Pancreas (tissue), 10 donors: ENCODE results near the gene APOO. TPM values are rescaled to one million over a fixed set of nuclear protein-coding genes. Genes with fewer than 3 reads are reported as not detected.

Experiments used
- ATAC-seq, 4 donors: fragments of 200-7000 bp; cut with Tn5 transposase; one replicate each; pipeline versions ENCODE4 v1.8.0 to v1.9.1; 2020; ENCODE audit warnings: mild to moderate bottlenecking in 4 of 4, moderate library complexity in 4 of 4
- DNase-seq, 6 donors: peaks; one replicate each; pipeline ENCODE4 v3.0.0-alpha.2; 2020
- FAIRE-seq: peaks from 2 replicates; lab custom pipeline; 2012; peaks lifted over from hg19 to GRCh38; lab: Jason Lieb, UNC
- H3K27ac ChIP-seq, 4 donors: fragments of 200-600 bp; sonication (generic); 1 replicate in 3 of 4; 2 replicates in 1 of 4; pipeline versions ENCODE4 v1.5.0 to v1.8.0; 2020
- H3K27me3 ChIP-seq, 4 donors: fragments of 200-600 bp; one replicate each; pipeline ENCODE4 v1.8.0; 2021
- H3K36me3 ChIP-seq, 3 donors: fragments of 200-600 bp; sonication (generic) in 1 of 3; one replicate each; pipeline versions ENCODE4 v1.5.0 to v1.8.0; 2020 to 2021
- H3K4me1 ChIP-seq, 3 donors: fragments of 200-600 bp; one replicate each; pipeline ENCODE4 v1.8.0; 2021
- H3K4me3 ChIP-seq, 4 donors: fragments of 200-600 bp; sonication (generic) in 2 of 4; one replicate each; pipeline versions ENCODE4 v1.5.0 to v1.8.0; 2020 to 2021
- H3K9me3 ChIP-seq, 4 donors: fragments of 200-600 bp; one replicate each; pipeline ENCODE4 v1.8.0; 2021
- CTCF ChIP-seq, 4 donors: fragments of 200-600 bp; sonication (generic) in 3 of 4; IDR thresholded peaks; one replicate each; pipeline versions ENCODE4 v1.5.0 to v1.8.0; 2021; ENCODE audit warnings: antibody characterized with exemption in 4 of 4
- WGBS, 2 donors: extraction: QIAGEN DNeasy Blood & Tissue Kit; methylation state at CpG; one replicate each; pipeline ENCODE4 v1.1.7; 2013; 5-methylcytosine and 5-hydroxymethylcytosine counted together
- intact Hi-C, 3 donors: fragments of 100-400 bp; cut with DNase I; formaldehyde crosslinking; loops; one replicate each; pipeline versions ENCODE4 v1.11.1 to v1.14.2; 2022
- polyA plus RNA-seq, 2 donors: library from polyadenylated mRNA; stranded (reverse); fragments of 200-250 nt; gene quantifications; one replicate each; pipeline ENCODE4 v1.2.3, GENCODE V29; 2013
- total RNA-seq, 6 donors: library from RNA; stranded (reverse); fragmentation: NEBNext Ultra II Directional in 4 of 6; extraction: Animal tissue kit (Norgen Biotek cat#: 25700) in 4 of 6; gene quantifications; one replicate each; pipeline versions ENCODE4 v1.2.1 to v1.2.4, GENCODE V29; 2021 to 2023
- donor health status: healthy with polysubstance abuse.
- donor health status: DM: no; HTN: no; CAD: no; lungs with moderate emphysema.
- donor health status: DM: no; HTN: no; CAD: no.
- donor health status: control.
- donor health status: control.
- donor health status: Bipolar disorder and iron deficiency.
- donor health status: DM: yes; HTN: yes; CAD: no.
- donor health status: DM: no; HTN: no; CAD: no.
- donor health status: DM: no; HTN: no; CAD: no.
- donor health status: DM: yes; HTN: yes; CAD: no.

Gene APOO
- total and polyA plus RNA-seq, 8 donors = 4.8 to 16.9 (median 8.9) TPM

DNA sequence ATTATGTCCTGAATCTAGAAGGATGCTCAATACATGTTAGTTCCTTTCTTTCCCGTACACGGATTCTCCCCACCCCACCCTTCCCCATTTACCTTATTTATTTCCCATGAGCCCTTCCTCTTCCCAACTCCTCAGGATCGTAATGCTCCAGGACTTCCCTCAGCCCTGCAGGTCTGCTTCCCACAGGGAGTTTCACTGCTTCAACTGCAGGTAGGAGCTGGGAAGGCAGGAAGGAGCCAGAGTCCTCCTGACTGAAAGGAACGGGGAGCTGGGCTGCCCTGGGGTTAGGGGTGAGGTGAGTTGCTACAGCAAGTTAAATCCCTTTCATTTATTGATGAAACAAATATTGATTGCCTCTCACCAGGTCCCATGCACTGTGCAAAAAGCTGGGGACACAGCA, 91.6 kb downstream of the APOO start:
- Histone ChIP-seq H3K9me3 (no peaks in the 10 kb centered on the region), H3K36me3 (no peaks in the 10 kb centered on the region), H3K27ac (no peak overlapping the region), H3K27me3 (peaks cover 0 to 5% (median 0%) of the 10 kb centered on the region in 4 donors), H3K4me1 (no peaks in the 10 kb centered on the region), H3K4me3 (no peak overlapping the region)
- DNase-seq = no peak
- no peak for FAIRE-seq
- 73 to 77% methylated on average over 4 of the region's 4 CpGs for WGBS, 2 donors
- TF ChIP-seq CTCF (IDR thresholded peaks at IDR 0.05) = no peak
- intact Hi-C loops = no loop called here
- ATAC-seq = no peak

- Histone ChIP-seq H3K4me1 (no peaks in the 10 kb centered on the region), H3K36me3 (no peaks in the 10 kb centered on the region), H3K27ac (no peak overlapping the region), H3K9me3 (no peaks in the 10 kb centered on the region), H3K4me3 (no peak overlapping the region), H3K27me3 (peaks cover 0 to 5% (median 0%) of the 10 kb centered on the region in 4 donors)
- intact Hi-C loops = no loop called here
- ATAC-seq = no peak
- FAIRE-seq = no peak
- DNase-seq = no peak
- TF ChIP-seq CTCF (IDR thresholded peaks at IDR 0.05) = no peak
- 86 to 87% methylated on average over 7 of the region's 7 CpGs for WGBS, 2 donors
Observed at GRCh38 chrX:23815376-23815775, 92.4 kb downstream of the APOO start.

- no peak for ATAC-seq
- TF ChIP-seq CTCF (IDR thresholded peaks at IDR 0.05) = no peak
- intact Hi-C loops = no loop called here
- no peaks in the 10 kb centered on the region for H3K36me3 ChIP-seq
- no peaks in the 10 kb centered on the region for H3K9me3 ChIP-seq
- 93 to 95% methylated on average over 1 of the region's 1 CpG for WGBS, 2 donors
- no peak overlapping the region for H3K4me3 ChIP-seq
- DNase-seq = no peak
- peaks cover 0 to 5% (median 0%) of the 10 kb centered on the region in 4 donors for H3K27me3 ChIP-seq
- H3K4me1 ChIP-seq = no peaks in the 10 kb centered on the region
- FAIRE-seq = no peak
- H3K27ac ChIP-seq = no peak overlapping the region
Observed at GRCh38 chrX:23813808-23814207, 93.9 kb downstream of the APOO start.

DNA sequence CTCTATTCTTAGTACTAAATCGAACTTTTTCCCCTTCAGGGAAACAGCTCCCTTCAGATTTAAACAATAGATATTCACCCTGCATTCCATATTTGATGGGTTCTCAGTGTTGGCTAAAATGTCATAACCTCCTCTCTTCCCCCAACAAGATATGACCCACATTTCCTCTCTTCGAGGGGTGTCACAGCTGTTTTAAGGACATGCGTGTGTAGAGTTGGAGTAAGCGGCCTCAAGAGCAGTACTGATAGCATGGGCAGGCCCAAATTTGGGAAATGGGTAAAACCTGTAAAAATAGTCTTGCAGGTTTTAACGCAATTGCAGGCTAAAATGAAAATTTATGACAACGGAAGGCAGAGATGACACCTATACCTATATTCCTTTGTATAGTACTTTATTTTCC, 96.1 kb downstream of the APOO start:
- Histone ChIP-seq H3K4me3 (no peak overlapping the region), H3K27me3 (peaks cover 0 to 5% (median 0%) of the 10 kb centered on the region in 4 donors), H3K27ac (peak overlapping the region in 1 of 4 donors; percentile 19), H3K4me1 (no peaks in the 10 kb centered on the region), H3K36me3 (no peaks in the 10 kb centered on the region), H3K9me3 (no peaks in the 10 kb centered on the region)
- no peak for DNase-seq
- FAIRE-seq = no peak
- intact Hi-C loops = no loop called here
- ATAC-seq = no peak
- TF ChIP-seq CTCF (IDR thresholded peaks at IDR 0.05) = no peak
- WGBS, 2 donors = 73 to 75% methylated on average over 6 of the region's 6 CpGs

- no peak for TF ChIP-seq CTCF (IDR thresholded peaks at IDR 0.05)
- Histone ChIP-seq H3K27ac (peak overlapping the region in 1 of 4 donors; percentile 19), H3K36me3 (no peaks in the 10 kb centered on the region), H3K27me3 (peaks cover 0 to 5% (median 0%) of the 10 kb centered on the region in 4 donors), H3K4me1 (no peaks in the 10 kb centered on the region), H3K9me3 (no peaks in the 10 kb centered on the region), H3K4me3 (no peak overlapping the region)
- intact Hi-C loops = no loop called here
- 74% methylated on average over 10 of the region's 10 CpGs for WGBS, 2 donors
- ATAC-seq (peak in 2 of 4 donors; percentile 18 to 37), FAIRE-seq (no peak), DNase-seq (no peak)
Observed at GRCh38 chrX:23811108-23811651, 96.6 kb downstream of the APOO start.
